GM20000 (cell line): ENCODE measurements around the gene FOXE1.
A peak's percentile ranks its signal among the peaks of the same experiment; 100 is the strongest.

Source experiments
- DNase-seq: peaks from one replicate; pipeline ENCODE4 v3.0.0; 2012; ENCODE audit warnings: low spot score
- CTCF ChIP-seq: IDR thresholded peaks from 2 replicates; pipeline ENCODE4 v1.5.1; 2012; ENCODE audit warnings: mild to moderate bottlenecking, control low read depth; ENCODE audit errors: extremely low read depth, missing control alignments

The FOXE1 gene

GRCh38 chr9:97866300-97866699, 13.3 kb downstream of the FOXE1 start:
- no peak for DNase-seq
- TF ChIP-seq CTCF: no peak

DNA sequence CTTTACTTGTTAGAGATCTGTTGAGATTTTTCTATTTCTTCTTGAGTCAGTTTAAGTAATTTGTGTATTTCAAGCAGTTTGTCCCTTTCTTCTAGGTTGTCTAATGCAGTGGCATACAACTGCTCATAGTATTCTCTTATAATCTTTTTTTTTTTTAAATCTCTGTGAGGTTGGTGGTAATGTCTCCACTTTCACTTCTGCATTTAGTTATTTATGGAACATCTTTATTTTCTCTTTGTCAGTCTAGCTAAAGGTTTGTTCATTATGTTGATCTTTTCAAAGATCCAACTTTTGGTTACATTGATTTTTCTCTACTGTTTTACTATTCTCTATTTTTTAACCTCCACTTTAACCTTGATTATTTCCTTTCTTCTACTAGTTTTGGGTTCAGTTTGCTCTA, 13.8 kb downstream of the FOXE1 start:
- DNase-seq: peak; percentile 51
- TF ChIP-seq CTCF: no peak

GRCh38 chr9:97868859-97869258, 15.8 kb downstream of the FOXE1 start:
- no peak for TF ChIP-seq CTCF
- DNase-seq: no peak

GRCh38 chr9:97873425-97873824, 20.4 kb downstream of the FOXE1 start:
- DNase-seq: no peak
- TF ChIP-seq CTCF: no peak

- DNase-seq: no peak
Observed at GRCh38 chr9:97873882-97874281, 20.9 kb downstream of the FOXE1 start.

GRCh38 chr9:97874624-97875023, 21.6 kb downstream of the FOXE1 start:
- no peak for DNase-seq
- no peak for TF ChIP-seq CTCF

More at GRCh38 chr9:97873882-97874281, 20.9 kb downstream of the FOXE1 start:
- no peak for TF ChIP-seq CTCF

GRCh38 chr9:97875111-97875510, 22.1 kb downstream of the FOXE1 start:
- no peak for DNase-seq
- TF ChIP-seq CTCF: no peak
